Upper lobe of left lung (tissue), 4 donors: ENCODE results near the gene PRM1.

Experiments
- POLR2A ChIP-seq, 4 donors: fragments of 450-650 bp; IDR thresholded peaks; one replicate each; pipeline ENCODE4 v1.5.1; 2016 to 2017; ENCODE audit warnings: antibody characterized with exemption in 4 of 4, mild to moderate bottlenecking in 2 of 4
- POLR2AphosphoS5 ChIP-seq, 2 donors: sonication (generic); formaldehyde crosslinking; IDR thresholded peaks; one replicate each; pipeline ENCODE4 v1.5.1; 2017; ENCODE audit warnings: antibody characterized with exemption in 2 of 2

DNA sequence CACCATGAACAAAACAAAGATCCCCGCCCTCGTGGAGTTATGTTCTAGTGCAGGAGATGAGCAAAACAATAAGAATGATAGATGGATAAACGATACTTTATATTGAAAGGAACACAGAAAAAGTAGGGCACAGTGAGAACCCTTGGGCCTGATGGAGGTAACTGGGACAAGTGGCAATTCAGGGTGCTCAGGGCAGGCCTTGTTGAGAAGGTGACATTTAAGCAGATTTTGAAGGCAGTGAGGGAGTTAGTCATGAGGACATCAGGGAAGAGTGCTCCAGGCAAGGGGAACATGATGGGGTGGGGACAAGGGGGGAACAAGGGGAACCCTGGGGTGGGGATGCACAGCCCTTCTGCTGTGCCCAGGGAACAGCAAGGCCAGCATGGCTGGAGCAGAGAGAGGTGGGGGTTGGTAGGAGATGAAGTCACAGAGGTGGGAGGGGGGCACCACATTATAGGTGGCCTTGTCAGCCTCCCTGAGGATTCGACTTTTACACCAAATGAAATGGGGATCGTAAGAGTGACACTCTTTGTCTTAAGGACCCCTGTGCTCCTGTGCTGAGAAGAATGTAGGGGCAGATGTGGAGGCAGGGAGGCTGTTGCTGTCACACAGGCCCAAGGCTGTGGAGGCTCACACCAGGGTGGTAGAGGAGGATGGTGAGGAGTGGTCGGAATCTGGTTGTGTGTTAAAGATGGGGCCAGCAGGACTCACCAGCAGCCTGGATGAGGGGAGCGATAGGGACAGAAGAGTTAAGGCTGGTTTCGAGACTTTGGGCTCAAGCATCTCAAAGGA lies 9.2 kb upstream of the PRM1 start:
- TF ChIP-seq POLR2A (IDR thresholded peaks at IDR 0.05) (no peak), POLR2AphosphoS5 (IDR thresholded peaks at IDR 0.05) (no peak)
